Endothelial cell of umbilical vein (primary cell): Measurements from ENCODE around the gene AKT1.

Source experiments
- CTCF ChIP-seq, 2 donors: IDR thresholded peaks; 1 replicate in 1 of 2; 2 replicates in 1 of 2; pipeline ENCODE4 v1.5.1; 2011; ENCODE audit warnings: low read length in 2 of 2, mild to moderate bottlenecking in 2 of 2, moderate library complexity in 2 of 2, control low read depth in 1 of 2, inconsistent platforms in 1 of 2, low read depth in 1 of 2; ENCODE audit not compliant: insufficient read depth in 1 of 2; ENCODE audit errors: extremely low read depth in 1 of 2
- POLR2AphosphoS5 ChIP-seq: IDR thresholded peaks from 2 replicates; pipeline ENCODE4 v1.6.1; 2012; ENCODE audit warnings: low read depth, mild to moderate bottlenecking, control low read depth, low read length, moderate library complexity; ENCODE audit not compliant: insufficient read depth

- TF ChIP-seq CTCF (IDR thresholded peaks at IDR 0.05; ENCODE audit: extremely low read depth in 1 of 2, insufficient read depth in 1 of 2, low read depth in 1 of 2, low read length in 2 of 2), result no peak
- TF ChIP-seq POLR2AphosphoS5, result no peak
Measured at GRCh38 chr14:104824353-104824997, 28.9 kb upstream of the AKT1 start.
